Suprapubic skin (tissue), 4 donors: ENCODE measurements around the gene AKR1C4. TPM values are rescaled to one million over a fixed set of nuclear protein-coding genes. Genes with fewer than 3 reads are reported as not detected.
"Not testable (repeated sequence)": the region's sequence is repeated elsewhere in the genome, so short reads cannot be mapped to it uniquely, and the experiment has no call there.

Source experiments
- DNase-seq, 2 donors: peaks; one replicate each; pipeline ENCODE4 v3.0.0-alpha.2; 2019; ENCODE audit warnings: low spot score in 2 of 2
- H3K27ac ChIP-seq: fragments of 200-600 bp; sonication (generic); one replicate; pipeline ENCODE4 v1.5.1; 2019
- H3K27me3 ChIP-seq: fragments of 200-600 bp; sonication (generic); one replicate; pipeline ENCODE4 v1.5.1; 2019
- H3K36me3 ChIP-seq: fragments of 200-600 bp; sonication (generic); one replicate; pipeline ENCODE4 v1.5.1; 2019
- H3K4me1 ChIP-seq: fragments of 200-600 bp; sonication (generic); one replicate; pipeline ENCODE4 v1.5.1; 2019
- H3K4me3 ChIP-seq: fragments of 200-600 bp; sonication (generic); one replicate; pipeline ENCODE4 v1.5.1; 2019; ENCODE audit warnings: mild to moderate bottlenecking
- H3K9me3 ChIP-seq: fragments of 200-600 bp; sonication (generic); one replicate; pipeline ENCODE4 v1.5.1; 2019
- CTCF ChIP-seq, 2 donors: fragments of 200-600 bp in 1 of 2; fragments of 450-650 bp in 1 of 2; sonication (generic) in 1 of 2; IDR thresholded peaks; one replicate each; pipeline ENCODE4 v1.5.1; 2016 to 2019; ENCODE audit warnings: antibody characterized with exemption in 2 of 2, mild to moderate bottlenecking in 1 of 2, moderate library complexity in 1 of 2
- EP300 ChIP-seq: sonication (generic); formaldehyde crosslinking; IDR thresholded peaks from one replicate; pipeline ENCODE4 v1.6.1; 2017; ENCODE audit warnings: antibody characterized with exemption
- POLR2A ChIP-seq, 2 donors: fragments of 450-650 bp; IDR thresholded peaks; one replicate each; pipeline ENCODE4 v1.6.1; 2017; ENCODE audit warnings: antibody characterized with exemption in 2 of 2, mild to moderate bottlenecking in 2 of 2, moderate library complexity in 2 of 2
- POLR2AphosphoS5 ChIP-seq, 3 donors: sonication (generic); formaldehyde crosslinking; IDR thresholded peaks; one replicate each; pipeline ENCODE4 v1.6.1; 2017; ENCODE audit warnings: antibody characterized with exemption in 3 of 3
- WGBS: methylation state at CpG from one replicate; pipeline ENCODE4 v1.1.5; 2018; 5-methylcytosine and 5-hydroxymethylcytosine counted together
- total RNA-seq, 4 donors: library from RNA; depleted of rRNA; stranded (reverse); fragments of >200 nt; gene quantifications; one replicate each; pipeline ENCODE4 v1.1.0, GENCODE V29; 2016

AKR1C4 gene
- total RNA-seq, 4 donors from 2014 or later, result 1.1 TPM; not detected in 3

GRCh38 chr10:5165738-5166137 lies 30.9 kb upstream of the AKR1C4 start:
- no peak overlapping the region for H3K4me3 ChIP-seq
- DNase-seq, result no peak
- 0% methylated on average over 1 of the region's 1 CpG for WGBS
- no peak overlapping the region for H3K27ac ChIP-seq
- no peaks in the 10 kb centered on the region for H3K27me3 ChIP-seq
- no peaks in the 10 kb centered on the region for H3K4me1 ChIP-seq
- H3K9me3 ChIP-seq, result peaks cover 20% of the 10 kb centered on the region
- TF ChIP-seq POLR2AphosphoS5 (IDR thresholded peaks at IDR 0.05) (no peak), POLR2A (IDR thresholded peaks at IDR 0.05) (no peak), EP300 (no peak)
- H3K36me3 ChIP-seq, result no peaks in the 10 kb centered on the region

GRCh38 chr10:5168897-5169420 lies 27.7 kb upstream of the AKR1C4 start:
- Histone ChIP-seq H3K36me3 (no peaks in the 10 kb centered on the region), H3K27ac (no peak overlapping the region), H3K27me3 (no peaks in the 10 kb centered on the region), H3K4me3 (no peak overlapping the region), H3K9me3 (peaks cover 20% of the 10 kb centered on the region), H3K4me1 (no peaks in the 10 kb centered on the region)
- TF ChIP-seq CTCF (IDR thresholded peaks at IDR 0.05), result no peak
- TF ChIP-seq POLR2AphosphoS5 (IDR thresholded peaks at IDR 0.05), result no peak
- no peak for TF ChIP-seq EP300
- no peak for TF ChIP-seq POLR2A (IDR thresholded peaks at IDR 0.05)
- DNase-seq, result no peak
- WGBS, result 82% methylated on average over 5 of the region's 5 CpGs

- H3K4me3 ChIP-seq, H3K36me3 ChIP-seq, H3K27me3 ChIP-seq, H3K9me3 ChIP-seq, H3K27ac ChIP-seq, H3K4me1 ChIP-seq, DNase-seq: not testable (repeated sequence)
- 93% methylated on average over 3 of the region's 3 CpGs for WGBS
These were observed 21.1 kb upstream of the AKR1C4 start for GRCh38 chr10:5175581-5175980.

GRCh38 chr10:5180503-5180902 lies 16.1 kb upstream of the AKR1C4 start:
- not testable (repeated sequence) for H3K27ac ChIP-seq, DNase-seq, H3K36me3 ChIP-seq, H3K4me3 ChIP-seq, H3K27me3 ChIP-seq, H3K9me3 ChIP-seq, H3K4me1 ChIP-seq
- WGBS, result 91% methylated on average over 12 of the region's 12 CpGs

- Histone ChIP-seq H3K27ac (no peak overlapping the region), H3K36me3 (no peaks in the 10 kb centered on the region), H3K27me3 (no peaks in the 10 kb centered on the region), H3K4me3 (no peak overlapping the region), H3K9me3 (no peaks in the 10 kb centered on the region), H3K4me1 (no peaks in the 10 kb centered on the region)
- 79% methylated on average over 2 of the region's 2 CpGs for WGBS
- TF ChIP-seq POLR2A (IDR thresholded peaks at IDR 0.05) (no peak), POLR2AphosphoS5 (IDR thresholded peaks at IDR 0.05) (no peak), EP300 (no peak), CTCF (IDR thresholded peaks at IDR 0.05) (no peak)
- DNase-seq, result no peak
These were observed 12.7 kb upstream of the AKR1C4 start for GRCh38 chr10:5183923-5184322.

- no peak for DNase-seq
- no peaks in the 10 kb centered on the region for H3K36me3 ChIP-seq
- no peaks in the 10 kb centered on the region for H3K27me3 ChIP-seq
- TF ChIP-seq CTCF (IDR thresholded peaks at IDR 0.05) (no peak), POLR2AphosphoS5 (IDR thresholded peaks at IDR 0.05) (no peak), POLR2A (IDR thresholded peaks at IDR 0.05) (no peak), EP300 (no peak)
- 48% methylated on average over 5 of the region's 5 CpGs for WGBS
- H3K4me3 ChIP-seq, result no peak within 1 kb of the TSS
- no peak within 1 kb of the TSS for H3K27ac ChIP-seq
- no peaks in the 10 kb centered on the region for H3K9me3 ChIP-seq
- H3K4me1 ChIP-seq, result no peaks in the 10 kb centered on the region
These were observed 11.5 kb upstream of the AKR1C4 start, which contains the start of gene AKR1C8 for GRCh38 chr10:5184987-5185775. Gene AKR1C8 (minus strand): TSS chr10:5185150. CDS start chr10:5185104, 46 bp downstream.
